ENCODE measurements around the gene SMIM35.

- no peak for TF ChIP-seq EZH2 (IDR thresholded peaks at IDR 0.05; ENCODE audit: borderline replicate concordance, low read depth, low read length, severe bottlenecking)
- no peak for TF ChIP-seq MAX (IDR thresholded peaks at IDR 0.05; ENCODE audit: insufficient read depth, insufficient read length)
- TF ChIP-seq POLR2AphosphoS5 (IDR thresholded peaks at IDR 0.05; ENCODE audit: insufficient read depth, low read depth, low read length) = no peak
- no peak for TF ChIP-seq CTCF (IDR thresholded peaks at IDR 0.05; ENCODE audit: extremely low read depth in 1 of 2, insufficient read depth in 1 of 2, low read depth in 1 of 2, low read length in 2 of 2)
- no peak for TF ChIP-seq POLR2A (IDR thresholded peaks at IDR 0.05; ENCODE audit: low read depth, low read length)
- no peak for TF ChIP-seq MYC (IDR thresholded peaks at IDR 0.05; ENCODE audit: low read depth, low read length)
- TF ChIP-seq JUN (IDR thresholded peaks at IDR 0.05; ENCODE audit: borderline replicate concordance, insufficient read depth, insufficient read length, low read depth) = no peak
These were observed 27.5 kb upstream of the SMIM35 start for GRCh38 chr11:118114266-118114665.

Measured in endothelial cell of umbilical vein (primary cell).